AG04449 (cell line): Measurements from ENCODE around the gene STK38L.

Experiments used
- CTCF ChIA-PET: fragments of 350-600 bp; formaldehyde crosslinking; extraction: SDS; loops from one replicate; lab custom pipeline; 2021; ENCODE audit warnings: antibody characterized with exemption; lab: Yijun Ruan, JAX
- POLR2A ChIA-PET: fragments of 400-600, 350-600 bp; formaldehyde crosslinking; extraction: SDS; loops from one replicate; lab custom pipeline; 2020; ENCODE audit warnings: antibody characterized with exemption, inconsistent platforms; lab: Yijun Ruan, JAX
- DNase-seq: peaks from one replicate; pipeline ENCODE4 v3.0.0-alpha.2; 2010; ENCODE audit warnings: low read depth, low spot score
- H3K4me3 ChIP-seq: 2 replicates; pipeline ENCODE4 v1.5.1; 2011; ENCODE audit warnings: low read depth, mild to moderate bottlenecking, control low read depth, low read length
- CTCF ChIP-seq: IDR thresholded peaks from one replicate; pipeline ENCODE4 v1.5.1; 2011; ENCODE audit warnings: mild to moderate bottlenecking, moderate library complexity, low read length, control low read depth, inconsistent platforms; ENCODE audit not compliant: insufficient read depth; ENCODE audit errors: missing control alignments

STK38L gene

GRCh38 chr12:27237790-27238771 lies 6.0 kb upstream of the STK38L start:
- no peak for DNase-seq
- no peak overlapping the region for H3K4me3 ChIP-seq
- ChIA-PET CTCF (interaction anchor here (1.0 kb wide), 1 partner anchor 353 kb away, joined by 5 read pairs; no protein-coding TSS in a partner anchor), POLR2A (no interaction called here)
- TF ChIP-seq CTCF = no peak

GRCh38 chr12:27243006-27243405 lies 1.1 kb upstream of the STK38L start:
- TF ChIP-seq CTCF = no peak
- no peak for DNase-seq
- ChIA-PET CTCF (interaction anchor here (2.6 to 3.6 kb wide), 2 partner anchors 11 to 227 kb away, joined by 12 to 20 read pairs; no protein-coding TSS in a partner anchor), POLR2A (no interaction called here)
- no peak overlapping the region for H3K4me3 ChIP-seq

GRCh38 chr12:27244689-27245488 lies 803 bp downstream of the STK38L start:
- CTCF ChIA-PET = interaction anchor here (1.0 to 3.6 kb wide), 6 partner anchors 9 to 229 kb away, joined by 3 to 20 read pairs (median 4); no protein-coding TSS in a partner anchor
- no peak for TF ChIP-seq CTCF
- DNase-seq = no peak
- peak overlapping the region; percentile 79 for H3K4me3 ChIP-seq
- POLR2A ChIA-PET = interaction anchor here (1.0 to 1.1 kb wide), 3 partner anchors 12 to 65 kb away, joined by 4 to 6 read pairs (median 5); no protein-coding TSS in a partner anchor

- peak overlapping the region; percentile 79; the same call in 1 of the 2 replicates for H3K4me3 ChIP-seq
- no peak for TF ChIP-seq CTCF
- ChIA-PET CTCF (interaction anchor here (0.8 to 3.6 kb wide), 3 partner anchors 15 to 230 kb away, joined by 3 to 20 read pairs (median 4); no protein-coding TSS in a partner anchor), POLR2A (no interaction called here)
- DNase-seq = no peak
These were observed 2.1 kb downstream of the STK38L start for GRCh38 chr12:27246141-27246540.

- ChIA-PET CTCF (interaction anchor here (0.8 to 1.4 kb wide), 2 partner anchors 14 to 104 kb away, joined by 3 to 4 read pairs; no protein-coding TSS in a partner anchor), POLR2A (no interaction called here)
- DNase-seq = no peak
- no peak for TF ChIP-seq CTCF
- peak overlapping the region; percentile 10; the same call in 1 of the 2 replicates for H3K4me3 ChIP-seq
These were observed 2.7 kb downstream of the STK38L start for GRCh38 chr12:27246774-27247173.
